ENCODE measurements around the gene CALML6. TPM values are rescaled to one million over a fixed set of nuclear protein-coding genes. Genes with fewer than 3 reads are reported as not detected.

Gene CALML6
- total RNA-seq, 1 experiment from 2014 or later, result 1.7 TPM

- no peaks in the 10 kb centered on the region for H4K20me1 ChIP-seq (ENCODE audit: control insufficient read depth, insufficient read depth, insufficient read length)
- no peak for TF ChIP-seq CTCF (conservative IDR thresholded peaks at IDR 0.05)
- no CpG with 5 or more reads among the region's 29 CpGs for WGBS (ENCODE audit: extremely low coverage, insufficient read length, low lambda C conversion rate)
- no peak overlapping the region for H2AK5ac ChIP-seq (ENCODE audit: insufficient read length, low read length)
- H3K9ac ChIP-seq (ENCODE audit: extremely low read depth, insufficient read length, low read length), result no peak overlapping the region
- no peaks in the 10 kb centered on the region for H3K79me2 ChIP-seq (ENCODE audit: insufficient read depth, low read length)
- H3K27me3 ChIP-seq (ENCODE audit: insufficient read depth, low read length), result no peaks in the 10 kb centered on the region
- H2BK12ac ChIP-seq (ENCODE audit: insufficient read length, low read depth, low read length), result no peak overlapping the region
- Mint-ChIP-seq H3K27ac (peak overlapping the region in 1 of 3 experiments; percentile 90; a peak in 1 of 7 replicates), H3K9me3 (peaks cover 5% of the 10 kb centered on the region in 2 experiments; a peak in 2 of 5 replicates), H3K4me3 (no peak overlapping the region), H3K27me3 (ENCODE audit: low read depth) (peaks cover 4% of the 10 kb centered on the region), H3K36me3 (ENCODE audit: insufficient read depth in 1 of 3, low read depth in 3 of 3) (no peaks in the 10 kb centered on the region), H3K4me1 (peaks cover 0 to 5% of the 10 kb centered on the region in 2 experiments; a peak in 2 of 4 replicates)
- no peak overlapping the region for H3T11ph ChIP-seq (ENCODE audit: low read length)
- H3K4me1 ChIP-seq (ENCODE audit: insufficient read depth, low read length), result no peaks in the 10 kb centered on the region
- no peak overlapping the region for H3K14ac ChIP-seq (ENCODE audit: insufficient read depth, low read length)
- H2BK20ac ChIP-seq (ENCODE audit: low read depth, low read length, poor library complexity, severe bottlenecking), result no peak overlapping the region
- H3K79me1 ChIP-seq (ENCODE audit: insufficient read depth, low read depth, low read length, poor library complexity, severe bottlenecking), result no peaks in the 10 kb centered on the region
- no peak overlapping the region for H2AFZ ChIP-seq (ENCODE audit: low read length)
- H3K23ac ChIP-seq (ENCODE audit: insufficient read length, low read depth, low read length), result no peak overlapping the region
- H3K4ac ChIP-seq (ENCODE audit: low read depth, low read length), result no peak overlapping the region
- H3K18ac ChIP-seq (ENCODE audit: insufficient read length, low read depth, low read length), result no peak overlapping the region
- no peak overlapping the region for H4K5ac ChIP-seq (ENCODE audit: insufficient read length, low read depth, low read length)
- no peaks in the 10 kb centered on the region for H3K23me2 ChIP-seq (ENCODE audit: insufficient read length, low read depth, low read length, poor library complexity, severe bottlenecking)
- H3K9me3 ChIP-seq (ENCODE audit: control insufficient read depth, low read depth, low read length), result no peaks in the 10 kb centered on the region
- no peak overlapping the region for H4K8ac ChIP-seq (replicated peaks; ENCODE audit: insufficient read length, low read depth, low read length)
- H2BK15ac ChIP-seq (ENCODE audit: low read depth, low read length), result no peak overlapping the region
- H2BK120ac ChIP-seq (ENCODE audit: low read depth, low read length, poor library complexity, severe bottlenecking), result no peak overlapping the region
- DNase-seq, result peak; percentile 37
- no peak overlapping the region for H4K91ac ChIP-seq (ENCODE audit: insufficient read length, low read depth, low read length)
- no peak overlapping the region for H3K27ac ChIP-seq (ENCODE audit: insufficient read length, low read depth, low read length)
- no peak overlapping the region for H2BK5ac ChIP-seq (ENCODE audit: insufficient read length, low read length)
- H3K4me2 ChIP-seq (ENCODE audit: insufficient read depth, insufficient read length, low read length), result no peak overlapping the region
- H3K56ac ChIP-seq (ENCODE audit: insufficient read length, low read depth, low read length), result no peak overlapping the region
Measured at GRCh38 chr1:1922956-1923833, 8.1 kb downstream of the CALML6 start.

Measured in H9 (cell line).